ENCODE measurements around the gene BUB1B. TPM values are rescaled to one million over a fixed set of nuclear protein-coding genes. Genes with fewer than 3 reads are reported as not detected.

Gene BUB1B
- total RNA-seq, 1 donor, result 2.2 TPM

DNA sequence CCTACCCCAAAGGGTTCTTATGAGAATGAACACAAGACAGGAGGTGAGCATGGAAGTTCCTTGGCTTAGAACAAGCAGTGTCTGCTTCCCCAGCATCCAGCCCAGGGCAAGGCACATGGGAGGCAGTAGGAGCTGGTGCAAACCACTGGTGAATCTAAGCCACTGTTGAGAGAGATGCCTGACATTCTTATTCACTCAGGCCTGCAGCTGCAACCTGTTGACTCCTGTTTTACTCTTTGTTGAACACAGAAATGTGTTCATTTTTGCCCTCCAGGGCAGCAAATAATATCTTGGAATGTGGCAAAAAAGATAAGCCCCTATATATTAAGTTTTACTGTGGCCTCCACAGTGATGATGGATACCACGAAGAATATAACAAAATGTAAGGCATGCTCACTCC lies 69.1 kb downstream of the BUB1B start:
- Histone ChIP-seq H3K36me3 (ENCODE audit: insufficient read depth, low read length) (no peaks in the 10 kb centered on the region), H3K4me3 (ENCODE audit: insufficient read depth, low read length) (no peak overlapping the region), H3K79me2 (ENCODE audit: insufficient read depth, low read length) (no peaks in the 10 kb centered on the region), H3K4me2 (ENCODE audit: insufficient read depth, low read length) (no peak overlapping the region), H3K4me1 (ENCODE audit: insufficient read depth, low read length) (no peaks in the 10 kb centered on the region), H2AFZ (ENCODE audit: low read length) (no peak overlapping the region), H3K9me3 (ENCODE audit: low read depth, low read length) (no peaks in the 10 kb centered on the region), H4K20me1 (ENCODE audit: insufficient read depth, low read length) (no peaks in the 10 kb centered on the region), H3K27ac (ENCODE audit: low read depth, low read length) (no peak overlapping the region), H3K27me3 (ENCODE audit: insufficient read depth, low read length) (no peaks in the 10 kb centered on the region)
- TF ChIP-seq, protein P1, sequence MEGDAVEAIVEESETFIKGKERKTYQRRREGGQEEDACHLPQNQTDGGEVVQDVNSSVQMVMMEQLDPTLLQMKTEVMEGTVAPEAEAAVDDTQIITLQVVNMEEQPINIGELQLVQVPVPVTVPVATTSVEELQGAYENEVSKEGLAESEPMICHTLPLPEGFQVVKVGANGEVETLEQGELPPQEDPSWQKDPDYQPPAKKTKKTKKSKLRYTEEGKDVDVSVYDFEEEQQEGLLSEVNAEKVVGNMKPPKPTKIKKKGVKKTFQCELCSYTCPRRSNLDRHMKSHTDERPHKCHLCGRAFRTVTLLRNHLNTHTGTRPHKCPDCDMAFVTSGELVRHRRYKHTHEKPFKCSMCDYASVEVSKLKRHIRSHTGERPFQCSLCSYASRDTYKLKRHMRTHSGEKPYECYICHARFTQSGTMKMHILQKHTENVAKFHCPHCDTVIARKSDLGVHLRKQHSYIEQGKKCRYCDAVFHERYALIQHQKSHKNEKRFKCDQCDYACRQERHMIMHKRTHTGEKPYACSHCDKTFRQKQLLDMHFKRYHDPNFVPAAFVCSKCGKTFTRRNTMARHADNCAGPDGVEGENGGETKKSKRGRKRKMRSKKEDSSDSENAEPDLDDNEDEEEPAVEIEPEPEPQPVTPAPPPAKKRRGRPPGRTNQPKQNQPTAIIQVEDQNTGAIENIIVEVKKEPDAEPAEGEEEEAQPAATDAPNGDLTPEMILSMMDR (IDR thresholded peaks at IDR 0.05; ENCODE audit: extremely low read depth, low read depth, low read length), result no peak
- no peak for DNase-seq (ENCODE audit: insufficient read length, low spot score, missing footprints)

DNA sequence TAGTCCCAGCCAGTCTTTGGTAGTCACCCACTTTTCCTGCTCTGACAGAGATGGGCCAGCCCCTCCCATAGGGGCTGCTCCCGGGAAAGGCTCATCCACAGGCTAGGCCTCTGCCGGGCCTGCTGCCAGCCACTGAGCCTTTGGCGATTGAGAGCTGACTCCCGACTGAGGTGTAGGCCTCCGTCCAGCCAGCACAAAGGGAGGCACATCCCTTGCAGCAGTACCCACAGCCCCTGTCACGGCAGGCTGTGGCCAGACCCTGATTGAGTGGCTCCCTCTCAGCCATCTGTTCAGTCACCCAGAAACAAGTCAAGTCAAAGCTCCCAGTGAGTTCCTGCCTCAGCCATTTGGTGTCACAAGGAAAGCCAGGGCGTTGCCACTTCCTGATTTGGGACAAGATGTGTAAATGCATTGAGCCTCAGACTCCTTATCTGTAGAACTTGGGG lies 71.8 kb downstream of the BUB1B start:
- Histone ChIP-seq H3K9me3 (ENCODE audit: low read depth, low read length) (no peaks in the 10 kb centered on the region), H2AFZ (ENCODE audit: low read length) (peak overlapping the region; percentile 84), H3K4me2 (ENCODE audit: insufficient read depth, low read length) (no peak overlapping the region), H3K27ac (ENCODE audit: low read depth, low read length) (no peak overlapping the region), H3K4me1 (ENCODE audit: insufficient read depth, low read length) (no peaks in the 10 kb centered on the region), H4K20me1 (ENCODE audit: insufficient read depth, low read length) (no peaks in the 10 kb centered on the region), H3K4me3 (ENCODE audit: insufficient read depth, low read length) (no peak overlapping the region), H3K27me3 (ENCODE audit: insufficient read depth, low read length) (no peaks in the 10 kb centered on the region), H3K79me2 (ENCODE audit: insufficient read depth, low read length) (no peaks in the 10 kb centered on the region), H3K36me3 (ENCODE audit: insufficient read depth, low read length) (no peaks in the 10 kb centered on the region)
- DNase-seq (ENCODE audit: insufficient read length, low spot score, missing footprints), result peak; percentile 80
- TF ChIP-seq, protein P1 (IDR thresholded peaks at IDR 0.05; ENCODE audit: extremely low read depth, low read depth, low read length), result no peak

DNA sequence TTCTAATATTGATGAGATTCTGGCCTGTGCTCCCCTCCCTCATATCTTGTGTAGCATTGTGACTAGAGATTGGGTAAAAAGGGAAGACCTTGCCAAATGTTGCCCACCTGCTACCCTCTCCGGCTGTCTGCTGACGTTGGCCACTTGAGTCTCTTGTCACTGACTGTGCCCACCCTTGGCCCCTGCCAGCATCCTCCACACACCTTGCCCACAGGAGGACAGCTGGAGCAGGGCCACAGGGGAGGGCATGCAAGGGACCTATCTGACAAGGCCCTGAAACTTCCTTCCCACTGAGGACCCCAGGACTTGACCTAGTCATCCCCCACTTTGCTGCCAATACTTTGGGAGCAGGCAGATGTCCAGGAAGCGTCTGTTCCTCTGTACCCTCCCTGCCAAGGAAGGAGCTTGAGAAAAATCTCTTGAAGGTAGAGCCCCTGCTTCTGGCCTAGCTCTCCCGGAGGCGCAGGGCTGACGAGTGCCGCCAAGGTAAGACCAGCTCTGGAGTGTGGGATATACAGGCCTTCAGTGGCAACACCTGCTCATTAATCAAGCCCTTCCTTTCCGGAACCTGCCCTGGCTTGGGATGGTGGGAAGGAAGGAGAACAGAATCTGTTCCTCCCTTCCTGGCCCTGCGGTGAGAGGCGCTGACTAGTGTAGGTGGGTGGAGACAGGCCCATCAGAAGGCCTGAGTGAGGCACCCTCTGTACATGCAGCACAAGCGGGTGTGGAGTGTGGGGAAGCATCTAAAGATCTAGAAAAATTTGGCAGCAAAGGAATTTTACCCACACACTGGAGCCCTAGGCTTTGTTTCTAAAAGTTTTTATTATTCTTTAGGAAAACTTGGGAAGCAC lies 73.1 kb downstream of the BUB1B start:
- H3K27me3 ChIP-seq (ENCODE audit: insufficient read depth, low read length), result peaks cover 2% of the 10 kb centered on the region
- H3K9me3 ChIP-seq (ENCODE audit: low read depth, low read length), result no peaks in the 10 kb centered on the region
- H3K36me3 ChIP-seq (ENCODE audit: insufficient read depth, low read length), result no peaks in the 10 kb centered on the region
- no peaks in the 10 kb centered on the region for H3K79me2 ChIP-seq (ENCODE audit: insufficient read depth, low read length)
- DNase-seq (ENCODE audit: insufficient read length, low spot score, missing footprints), result peak; percentile 70
- H4K20me1 ChIP-seq (ENCODE audit: insufficient read depth, low read length), result peaks cover 2% of the 10 kb centered on the region
- no peak overlapping the region for H3K27ac ChIP-seq (ENCODE audit: low read depth, low read length)
- TF ChIP-seq, protein P1 (IDR thresholded peaks at IDR 0.05; ENCODE audit: extremely low read depth, low read depth, low read length), result no peak
- H3K4me1 ChIP-seq (ENCODE audit: insufficient read depth, low read length), result peaks cover 2% of the 10 kb centered on the region
- no peak overlapping the region for H2AFZ ChIP-seq (ENCODE audit: low read length)
- H3K4me2 ChIP-seq (ENCODE audit: insufficient read depth, low read length), result no peak overlapping the region
- no peak overlapping the region for H3K4me3 ChIP-seq (ENCODE audit: insufficient read depth, low read length)

DNA sequence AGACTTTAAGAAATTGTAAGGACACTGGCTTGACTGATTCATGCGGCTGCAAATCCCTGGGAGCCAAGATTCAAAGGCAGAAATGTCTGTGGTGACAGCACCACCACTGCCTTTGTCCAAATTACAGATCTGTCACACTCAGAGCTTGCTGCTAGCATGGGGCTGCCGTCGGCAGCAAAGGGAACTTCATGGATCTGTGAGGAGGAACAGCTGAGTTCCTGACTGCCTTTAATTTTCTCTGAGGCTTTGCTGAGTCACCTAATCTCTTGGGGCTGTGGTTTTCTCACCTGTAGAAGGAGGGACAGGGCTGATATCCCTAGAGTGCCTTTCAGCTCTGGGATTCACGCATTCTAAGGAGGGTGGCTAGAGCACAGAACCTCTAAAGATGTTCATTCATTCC lies 73.9 kb downstream of the BUB1B start:
- Histone ChIP-seq H3K27me3 (ENCODE audit: insufficient read depth, low read length) (peaks cover 2% of the 10 kb centered on the region), H3K36me3 (ENCODE audit: insufficient read depth, low read length) (no peaks in the 10 kb centered on the region), H3K27ac (ENCODE audit: low read depth, low read length) (no peak overlapping the region), H3K9me3 (ENCODE audit: low read depth, low read length) (no peaks in the 10 kb centered on the region), H3K79me2 (ENCODE audit: insufficient read depth, low read length) (no peaks in the 10 kb centered on the region), H3K4me2 (ENCODE audit: insufficient read depth, low read length) (no peak overlapping the region), H4K20me1 (ENCODE audit: insufficient read depth, low read length) (peaks cover 2% of the 10 kb centered on the region), H3K4me1 (ENCODE audit: insufficient read depth, low read length) (peaks cover 8% of the 10 kb centered on the region), H2AFZ (ENCODE audit: low read length) (no peak overlapping the region), H3K4me3 (ENCODE audit: insufficient read depth, low read length) (no peak overlapping the region)
- peak; percentile 77 for DNase-seq (ENCODE audit: insufficient read length, low spot score, missing footprints)
- TF ChIP-seq, protein P1 (IDR thresholded peaks at IDR 0.05; ENCODE audit: extremely low read depth, low read depth, low read length), result no peak

Data from osteoblast (primary cell).